SK-N-SH treated with all-trans-retinoic acid at 6 μM for 48 hours (cell line): ENCODE measurements around the gene TOP1.

Experiments used
- ARNTL ChIP-seq: fragments of 450-650 bp; formaldehyde crosslinking; IDR thresholded peaks from 2 replicates; pipeline ENCODE4 v1.5.0; 2020; ENCODE audit warnings: low read depth, mild to moderate bottlenecking, moderate library complexity, borderline replicate concordance
- BACH2 ChIP-seq: fragments of 250-450 bp; sonication (Bioruptor Pico); IDR thresholded peaks from 2 replicates; pipeline ENCODE4 v1.9.0; 2021; ENCODE audit warnings: mild to moderate bottlenecking, borderline replicate concordance
- CREB5 ChIP-seq: fragments of 250-450 bp; sonication (Bioruptor Pico); IDR thresholded peaks from 2 replicates; pipeline ENCODE4 v1.5.1; 2020; ENCODE audit warnings: low read depth, mild to moderate bottlenecking, moderate library complexity
- CSDC2 ChIP-seq: fragments of 250-450 bp; sonication (Bioruptor Pico); IDR thresholded peaks from 2 replicates; pipeline ENCODE4 v1.5.0; 2020; ENCODE audit warnings: mild to moderate bottlenecking, moderate library complexity
- ESRRG ChIP-seq: fragments of 250-450 bp; sonication (Bioruptor Pico); IDR thresholded peaks from 2 replicates; pipeline ENCODE4 v1.6.1; 2021; ENCODE audit warnings: mild to moderate bottlenecking
- ISL1 ChIP-seq: fragments of 250-450 bp; sonication (Bioruptor Pico); IDR thresholded peaks from 2 replicates; pipeline ENCODE4 v2.1.2; 2022; ENCODE audit warnings: mild to moderate bottlenecking, moderate library complexity
- OSR1 ChIP-seq: fragments of 250-450 bp; sonication (Bioruptor Pico); IDR thresholded peaks from 2 replicates; pipeline ENCODE4 v1.8.0; 2022; ENCODE audit warnings: moderate library complexity, mild to moderate bottlenecking, inconsistent platforms
- PPARA ChIP-seq: fragments of 250-450 bp; sonication (Bioruptor Pico); IDR thresholded peaks from 2 replicates; pipeline ENCODE4 v1.5.0; 2020; ENCODE audit warnings: mild to moderate bottlenecking, borderline replicate concordance
- TOX ChIP-seq: fragments of 250-450 bp; sonication (Bioruptor Pico); IDR thresholded peaks from 2 replicates; pipeline ENCODE4 v1.8.0; 2021; ENCODE audit warnings: mild to moderate bottlenecking, moderate library complexity, borderline replicate concordance
- ZFP3 ChIP-seq: fragments of 250-450 bp; sonication (Bioruptor Pico); IDR thresholded peaks from 2 replicates; pipeline ENCODE4 v1.5.0; 2020; ENCODE audit warnings: mild to moderate bottlenecking, moderate library complexity
- ZNF8 ChIP-seq: fragments of 450-650 bp; formaldehyde crosslinking; IDR thresholded peaks from 2 replicates; pipeline ENCODE4 v1.5.0; 2020; ENCODE audit warnings: mild to moderate bottlenecking, moderate library complexity
- TF ChIP-seq, protein P1 (sequence below): fragments of 250-450 bp; sonication (Bioruptor Pico); IDR thresholded peaks from 2 replicates; pipeline ENCODE4 v1.8.0; 2020; ENCODE audit warnings: mild to moderate bottlenecking, moderate library complexity, borderline replicate concordance
- TF ChIP-seq, protein P2 (sequence below): fragments of 250-450 bp; sonication (Bioruptor Pico); IDR thresholded peaks from 2 replicates; pipeline ENCODE4 v1.5.0; 2020; ENCODE audit warnings: mild to moderate bottlenecking, moderate library complexity

DNA sequence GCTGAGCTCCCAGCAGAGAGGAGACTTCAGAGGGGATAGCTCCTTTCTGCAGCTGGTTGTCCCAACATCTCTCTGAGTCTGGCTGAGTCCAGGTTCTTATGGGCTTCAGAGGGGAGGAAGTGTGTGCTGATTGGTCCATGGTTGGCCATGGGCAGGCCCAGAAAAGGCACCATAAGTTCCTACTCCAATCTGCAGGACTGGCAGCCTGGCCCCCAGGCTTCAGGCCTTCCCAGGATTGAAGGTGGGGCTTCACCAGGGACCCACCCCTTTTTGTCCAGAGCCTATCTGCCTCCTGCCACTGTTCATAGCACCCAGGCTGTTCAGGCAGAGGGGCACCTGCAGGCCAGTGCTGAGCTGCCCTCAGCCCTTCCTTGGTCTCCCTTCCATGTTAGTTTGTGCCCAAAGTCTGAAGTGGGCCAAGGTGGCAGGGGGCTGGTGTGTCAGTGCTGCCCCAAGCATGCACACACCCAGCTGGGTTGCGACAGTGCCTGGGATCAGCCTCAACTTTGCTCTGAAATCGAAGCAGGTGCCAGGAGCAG is 21.6 kb upstream of the TOP1 start:
- TF ChIP-seq CREB5 (CRISPR knock-in tag), result no peak
- no peak for TF ChIP-seq CSDC2 (CRISPR knock-in tag)
- TF ChIP-seq, protein P1, sequence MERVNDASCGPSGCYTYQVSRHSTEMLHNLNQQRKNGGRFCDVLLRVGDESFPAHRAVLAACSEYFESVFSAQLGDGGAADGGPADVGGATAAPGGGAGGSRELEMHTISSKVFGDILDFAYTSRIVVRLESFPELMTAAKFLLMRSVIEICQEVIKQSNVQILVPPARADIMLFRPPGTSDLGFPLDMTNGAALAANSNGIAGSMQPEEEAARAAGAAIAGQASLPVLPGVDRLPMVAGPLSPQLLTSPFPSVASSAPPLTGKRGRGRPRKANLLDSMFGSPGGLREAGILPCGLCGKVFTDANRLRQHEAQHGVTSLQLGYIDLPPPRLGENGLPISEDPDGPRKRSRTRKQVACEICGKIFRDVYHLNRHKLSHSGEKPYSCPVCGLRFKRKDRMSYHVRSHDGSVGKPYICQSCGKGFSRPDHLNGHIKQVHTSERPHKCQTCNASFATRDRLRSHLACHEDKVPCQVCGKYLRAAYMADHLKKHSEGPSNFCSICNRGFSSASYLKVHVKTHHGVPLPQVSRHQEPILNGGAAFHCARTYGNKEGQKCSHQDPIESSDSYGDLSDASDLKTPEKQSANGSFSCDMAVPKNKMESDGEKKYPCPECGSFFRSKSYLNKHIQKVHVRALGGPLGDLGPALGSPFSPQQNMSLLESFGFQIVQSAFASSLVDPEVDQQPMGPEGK, result no peak
- TF ChIP-seq ARNTL (CRISPR knock-in tag), result no peak
- TF ChIP-seq BACH2, result no peak
- TF ChIP-seq, protein P2, sequence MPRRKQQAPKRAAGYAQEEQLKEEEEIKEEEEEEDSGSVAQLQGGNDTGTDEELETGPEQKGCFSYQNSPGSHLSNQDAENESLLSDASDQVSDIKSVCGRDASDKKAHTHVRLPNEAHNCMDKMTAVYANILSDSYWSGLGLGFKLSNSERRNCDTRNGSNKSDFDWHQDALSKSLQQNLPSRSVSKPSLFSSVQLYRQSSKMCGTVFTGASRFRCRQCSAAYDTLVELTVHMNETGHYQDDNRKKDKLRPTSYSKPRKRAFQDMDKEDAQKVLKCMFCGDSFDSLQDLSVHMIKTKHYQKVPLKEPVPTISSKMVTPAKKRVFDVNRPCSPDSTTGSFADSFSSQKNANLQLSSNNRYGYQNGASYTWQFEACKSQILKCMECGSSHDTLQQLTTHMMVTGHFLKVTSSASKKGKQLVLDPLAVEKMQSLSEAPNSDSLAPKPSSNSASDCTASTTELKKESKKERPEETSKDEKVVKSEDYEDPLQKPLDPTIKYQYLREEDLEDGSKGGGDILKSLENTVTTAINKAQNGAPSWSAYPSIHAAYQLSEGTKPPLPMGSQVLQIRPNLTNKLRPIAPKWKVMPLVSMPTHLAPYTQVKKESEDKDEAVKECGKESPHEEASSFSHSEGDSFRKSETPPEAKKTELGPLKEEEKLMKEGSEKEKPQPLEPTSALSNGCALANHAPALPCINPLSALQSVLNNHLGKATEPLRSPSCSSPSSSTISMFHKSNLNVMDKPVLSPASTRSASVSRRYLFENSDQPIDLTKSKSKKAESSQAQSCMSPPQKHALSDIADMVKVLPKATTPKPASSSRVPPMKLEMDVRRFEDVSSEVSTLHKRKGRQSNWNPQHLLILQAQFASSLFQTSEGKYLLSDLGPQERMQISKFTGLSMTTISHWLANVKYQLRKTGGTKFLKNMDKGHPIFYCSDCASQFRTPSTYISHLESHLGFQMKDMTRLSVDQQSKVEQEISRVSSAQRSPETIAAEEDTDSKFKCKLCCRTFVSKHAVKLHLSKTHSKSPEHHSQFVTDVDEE (CRISPR knock-in tag), result no peak
- no peak for TF ChIP-seq ISL1 (CRISPR knock-in tag)
- TF ChIP-seq OSR1, result no peak
- no peak for TF ChIP-seq ZNF8
- TF ChIP-seq ESRRG (CRISPR knock-in tag), result no peak
- no peak for TF ChIP-seq PPARA (CRISPR knock-in tag)
- TF ChIP-seq TOX (CRISPR knock-in tag), result no peak
- no peak for TF ChIP-seq ZFP3 (CRISPR knock-in tag)
